CD4-positive, alpha-beta T cell treated with Interleukin-17A for 4 hours (primary cell): ENCODE measurements around the gene ST6GALNAC3.

Source experiments
- DNase-seq: peaks from one replicate; pipeline ENCODE4 v3.0.0-alpha.2; 2020; ENCODE audit warnings: mixed read lengths

ST6GALNAC3 gene

GRCh38 chr1:76543495-76543894, 468.9 kb downstream of the ST6GALNAC3 start:
- no peak for DNase-seq

GRCh38 chr1:76546354-76546933, 471.9 kb downstream of the ST6GALNAC3 start:
- DNase-seq: no peak

GRCh38 chr1:76547916-76548315, 473.4 kb downstream of the ST6GALNAC3 start:
- DNase-seq: no peak

GRCh38 chr1:76548513-76549100, 474.1 kb downstream of the ST6GALNAC3 start:
- no peak for DNase-seq

DNA sequence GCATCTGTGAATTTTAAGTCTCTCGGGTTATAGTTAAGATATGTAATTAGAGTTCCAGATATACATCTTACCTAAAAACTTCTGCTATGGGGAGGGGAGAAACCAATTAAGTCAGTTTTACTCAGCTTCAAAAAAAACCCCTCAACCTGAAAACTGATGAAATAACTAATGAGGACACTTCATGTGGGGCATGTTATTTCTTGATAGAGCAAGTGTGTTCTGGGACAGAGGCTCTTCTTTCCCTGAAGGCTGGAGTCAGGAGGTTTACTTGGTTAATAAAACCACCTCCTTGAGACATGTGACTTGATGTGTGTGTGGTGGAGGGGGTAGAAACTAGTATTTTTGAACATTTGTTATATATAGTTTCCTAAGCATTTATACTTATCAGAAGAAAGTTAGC, 479.7 kb downstream of the ST6GALNAC3 start:
- no peak for DNase-seq

- DNase-seq: no peak
Observed at GRCh38 chr1:76562292-76562691, 487.7 kb downstream of the ST6GALNAC3 start.

GRCh38 chr1:76568573-76569238, 494.2 kb downstream of the ST6GALNAC3 start:
- DNase-seq: no peak

DNA sequence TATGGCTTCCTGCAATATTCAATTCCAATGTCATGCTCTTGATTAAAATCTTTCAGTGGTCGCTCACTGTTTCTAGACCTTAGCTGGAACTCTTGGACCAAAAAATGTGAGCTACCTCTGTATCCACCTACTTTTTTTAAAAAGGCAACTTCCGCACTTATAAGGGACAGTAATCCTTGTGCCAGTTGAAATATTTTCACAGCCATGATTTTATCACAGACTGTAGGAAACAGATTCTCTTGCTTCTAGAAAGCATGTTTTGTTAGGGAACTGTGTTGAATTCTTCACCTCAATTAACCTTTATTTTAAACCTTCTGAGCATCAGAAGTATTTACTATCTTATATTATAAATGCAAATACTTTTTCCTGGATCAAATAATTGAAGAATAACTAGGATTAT, 496.7 kb downstream of the ST6GALNAC3 start:
- no peak for DNase-seq

DNA sequence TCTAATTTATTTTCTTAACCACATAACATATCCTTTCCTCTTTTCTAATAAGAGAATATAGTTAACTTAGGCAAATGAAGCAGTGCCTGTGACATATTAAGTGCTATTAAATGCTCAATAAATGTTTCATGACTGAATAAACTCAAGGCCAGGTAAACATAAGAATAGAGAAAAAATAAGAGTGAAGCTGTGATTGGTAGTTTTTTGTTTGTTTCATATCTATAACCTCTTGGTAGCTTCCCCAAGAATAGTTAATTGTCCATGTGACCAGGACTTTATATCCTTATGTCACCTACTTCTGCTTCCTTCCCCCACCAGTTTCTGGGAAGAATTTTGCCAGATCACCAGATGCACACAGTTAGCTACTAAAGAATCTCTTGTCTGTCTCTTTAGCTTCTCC, 497.7 kb downstream of the ST6GALNAC3 start:
- no peak for DNase-seq

- no peak for DNase-seq
Observed at GRCh38 chr1:76576876-76577524, 502.5 kb downstream of the ST6GALNAC3 start.

DNA sequence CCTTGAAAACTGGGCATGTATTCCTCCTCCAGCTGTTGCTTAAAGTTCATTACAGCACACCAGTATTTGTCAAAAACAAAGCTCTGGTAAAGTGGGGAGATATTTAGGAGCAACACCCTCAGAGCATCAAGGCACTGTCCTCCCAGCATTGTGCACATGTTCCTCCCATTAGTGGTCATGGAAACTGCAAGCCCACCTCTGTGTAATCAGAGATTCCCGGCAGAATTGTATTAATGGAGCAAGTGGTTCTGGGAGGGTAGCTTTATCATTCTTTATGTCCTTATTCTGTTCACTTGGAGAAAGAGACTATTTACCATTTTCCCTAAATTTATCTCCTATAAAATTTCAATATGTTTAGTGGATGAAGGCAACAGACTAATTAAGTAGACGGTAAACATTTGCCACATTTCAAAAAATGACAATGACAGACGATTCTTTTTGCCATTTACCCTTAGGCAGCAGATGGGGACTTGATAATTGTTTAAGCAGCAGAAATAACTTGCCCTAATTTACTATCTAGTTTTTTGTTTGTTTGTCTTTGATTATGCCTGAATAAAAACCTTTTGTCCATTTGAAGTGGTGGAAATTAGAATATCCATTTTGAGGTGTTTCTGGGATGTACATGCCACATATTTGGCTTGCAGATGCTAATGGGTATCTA, 503.1 kb downstream of the ST6GALNAC3 start:
- no peak for DNase-seq

DNA sequence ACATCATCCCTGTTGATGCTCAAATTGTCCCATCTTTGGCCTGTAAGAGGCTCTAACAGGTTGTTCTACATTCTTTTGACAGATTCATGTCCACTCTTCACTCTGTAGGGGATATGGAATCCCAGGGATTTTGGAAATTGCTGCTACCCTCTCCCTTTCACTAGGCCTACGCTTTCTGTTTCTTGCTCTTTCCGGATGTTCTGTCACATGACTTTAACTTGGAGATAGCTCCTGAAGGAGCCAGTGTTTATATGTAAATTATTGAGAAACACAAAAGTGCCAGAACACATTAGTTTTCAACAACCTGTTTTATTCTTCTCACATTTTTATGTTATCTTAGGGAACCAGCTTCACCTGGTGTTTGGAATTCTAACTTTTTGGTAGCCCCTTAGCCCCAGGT, 505.7 kb downstream of the ST6GALNAC3 start:
- no peak for DNase-seq

- no peak for DNase-seq
Observed at GRCh38 chr1:76581712-76582111, 507.2 kb downstream of the ST6GALNAC3 start.

DNA sequence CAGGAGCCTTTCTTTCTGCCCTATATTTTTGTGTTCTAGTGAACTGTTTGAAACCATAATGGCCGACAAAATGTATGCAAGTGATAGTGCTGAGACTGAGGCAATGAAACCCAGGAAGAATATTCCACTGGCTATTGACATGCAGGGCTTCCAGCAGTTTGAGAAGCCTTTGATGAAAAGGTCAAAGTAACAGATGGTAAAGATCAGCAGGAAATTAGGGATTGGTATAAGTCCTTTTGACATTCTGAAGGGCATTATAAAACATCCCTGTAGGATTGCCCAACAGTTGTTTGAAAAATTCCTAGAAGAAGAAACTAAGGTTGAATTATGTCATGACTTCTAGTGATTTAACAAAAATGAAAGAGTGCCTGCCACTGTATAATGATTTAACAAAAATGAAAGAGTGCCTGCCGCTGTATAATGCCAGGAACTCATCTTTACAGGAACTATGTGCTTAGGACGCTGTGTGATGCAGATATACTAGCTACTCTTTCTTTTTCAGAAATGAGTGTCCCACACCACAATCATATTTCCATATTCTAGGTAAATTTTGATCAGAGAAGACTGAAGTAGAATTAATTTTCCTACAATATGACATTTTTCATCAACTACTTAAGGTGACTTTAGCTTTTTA, 508.8 kb downstream of the ST6GALNAC3 start:
- DNase-seq: no peak

DNA sequence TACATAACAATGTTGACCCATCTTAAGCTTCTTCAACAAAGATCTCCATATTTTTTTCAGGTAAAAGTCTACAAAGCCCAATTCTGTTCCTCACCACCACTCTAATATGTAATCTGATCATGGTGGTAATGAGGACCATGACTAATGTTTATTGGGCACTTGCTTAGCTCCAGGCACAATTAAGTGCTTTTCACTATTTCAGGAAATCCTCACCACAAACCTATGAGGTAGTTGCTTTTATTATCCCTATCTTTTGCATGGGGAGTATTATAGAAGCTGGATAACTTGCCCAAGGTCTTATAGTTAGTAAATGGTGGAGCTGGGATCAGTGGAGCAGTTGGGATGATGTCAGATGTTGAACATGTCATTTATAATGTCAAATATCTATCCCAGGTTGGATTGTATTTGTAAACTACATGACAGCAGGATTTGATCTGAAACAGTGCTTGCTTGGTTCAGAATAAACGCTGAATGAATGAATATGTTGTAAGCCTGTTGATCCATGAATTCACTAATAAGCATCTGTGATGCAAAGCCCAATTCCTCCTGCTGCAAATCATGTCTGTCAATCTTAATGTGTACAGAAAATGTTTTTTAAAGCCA, 509.4 kb downstream of the ST6GALNAC3 start:
- DNase-seq: no peak

- DNase-seq: no peak
Observed at GRCh38 chr1:76585980-76586674, 511.6 kb downstream of the ST6GALNAC3 start.

DNA sequence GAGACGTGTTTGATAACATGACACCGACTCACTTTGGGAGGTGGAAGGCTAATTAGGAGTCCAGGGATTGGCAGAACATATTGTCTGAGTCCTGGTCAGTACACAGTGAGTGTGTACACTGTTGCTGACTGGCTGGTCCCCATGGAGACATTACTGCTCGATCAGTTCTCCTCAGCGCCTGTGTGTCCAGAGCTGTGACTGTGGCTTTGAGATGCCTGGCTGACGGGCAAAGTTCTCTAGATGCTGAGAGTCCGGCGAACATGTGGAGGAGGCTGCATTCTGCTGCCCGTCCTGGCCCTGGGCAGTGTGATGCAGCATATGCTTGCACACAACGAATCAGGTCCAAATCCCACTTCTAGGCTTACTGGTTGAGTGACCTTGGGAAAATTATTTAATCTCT, 512.7 kb downstream of the ST6GALNAC3 start:
- DNase-seq: no peak

- DNase-seq: no peak
Observed at GRCh38 chr1:76591461-76591860, 516.9 kb downstream of the ST6GALNAC3 start.

DNA sequence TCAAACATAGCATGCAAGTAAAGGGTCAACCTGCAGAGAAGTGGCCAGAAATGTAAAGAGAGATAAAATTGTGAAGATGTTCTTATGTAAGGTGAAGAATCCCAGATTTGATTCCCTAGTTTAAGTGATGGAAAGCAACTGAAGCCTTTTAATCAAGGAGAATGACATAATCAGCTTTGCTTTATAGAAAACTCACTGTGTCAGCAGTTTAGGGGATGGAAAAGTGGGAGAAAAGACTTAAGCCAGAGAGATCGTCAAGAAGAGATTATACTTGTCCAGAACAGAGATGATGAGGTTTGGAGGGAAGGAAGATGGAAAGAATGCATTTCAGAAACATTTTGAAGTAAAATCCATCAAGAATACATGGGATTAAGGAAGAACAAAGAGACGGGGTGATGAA, 517.4 kb downstream of the ST6GALNAC3 start:
- DNase-seq: no peak

DNA sequence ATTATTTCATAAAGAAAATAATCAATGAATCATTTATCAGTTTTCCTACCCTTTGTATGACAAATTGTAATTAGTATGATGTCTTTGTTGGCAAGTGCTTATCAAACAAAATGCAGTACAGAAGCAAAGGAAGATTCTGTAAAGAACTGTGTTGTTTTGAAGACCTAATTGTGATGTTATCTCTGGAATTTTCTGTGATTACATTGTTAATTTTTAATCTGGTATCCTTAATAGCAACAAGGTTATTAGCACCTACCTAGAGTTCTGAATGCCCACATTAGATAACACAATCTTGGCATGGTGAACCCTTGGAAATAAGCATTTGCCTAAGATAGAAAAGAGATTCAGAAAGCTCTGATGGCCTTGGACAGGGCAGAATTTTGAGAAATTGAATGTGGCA, 518.6 kb downstream of the ST6GALNAC3 start:
- DNase-seq: no peak

GRCh38 chr1:76593618-76594017, 519.1 kb downstream of the ST6GALNAC3 start:
- no peak for DNase-seq

DNA sequence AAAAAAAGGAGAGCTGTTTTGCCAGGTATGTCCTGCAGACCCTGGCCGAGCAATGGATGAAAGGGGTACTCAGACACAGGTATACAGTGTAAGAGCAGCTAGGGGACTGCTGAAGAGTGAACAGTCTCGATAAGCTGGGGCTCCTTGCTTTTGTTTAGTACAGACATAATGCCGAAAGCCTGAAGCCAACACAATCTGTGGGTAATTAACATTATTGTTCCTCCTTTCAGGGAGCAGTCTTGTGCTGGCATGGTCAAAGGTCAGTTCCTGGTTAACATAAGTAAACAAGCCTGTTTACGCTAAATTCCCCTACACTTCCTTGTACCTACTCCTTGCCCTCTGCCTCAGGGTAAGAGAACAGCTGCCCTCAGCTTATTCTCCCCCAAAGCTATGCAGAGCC, 520.5 kb downstream of the ST6GALNAC3 start:
- no peak for DNase-seq
